ENCODE results near the gene MMP21.

Gene MMP21

GRCh38 chr10:125744909-125745308 is 30.7 kb downstream of the MMP21 start:
- TF ChIP-seq CTCF (conservative IDR thresholded peaks at IDR 0.05) = no peak
- no peak for TF ChIP-seq ZFX (IDR thresholded peaks at IDR 0.05)
- H3K27ac ChIP-seq = no peak overlapping the region

GRCh38 chr10:125742465-125742864 is 33.2 kb downstream of the MMP21 start:
- no peak overlapping the region for H3K27ac ChIP-seq
- no peak for TF ChIP-seq ZFX (IDR thresholded peaks at IDR 0.05)
- peak; percentile 41 for TF ChIP-seq CTCF (conservative IDR thresholded peaks at IDR 0.05)

GRCh38 chr10:125739994-125740679 is 35.5 kb downstream of the MMP21 start:
- TF ChIP-seq CTCF (conservative IDR thresholded peaks at IDR 0.05) (no peak), ZFX (IDR thresholded peaks at IDR 0.05) (no peak)
- H3K27ac ChIP-seq = no peak overlapping the region

- TF ChIP-seq CTCF (conservative IDR thresholded peaks at IDR 0.05) (no peak), ZFX (IDR thresholded peaks at IDR 0.05) (no peak)
- H3K27ac ChIP-seq = no peak overlapping the region
These were observed 37.4 kb downstream of the MMP21 start for GRCh38 chr10:125738206-125738605.

DNA sequence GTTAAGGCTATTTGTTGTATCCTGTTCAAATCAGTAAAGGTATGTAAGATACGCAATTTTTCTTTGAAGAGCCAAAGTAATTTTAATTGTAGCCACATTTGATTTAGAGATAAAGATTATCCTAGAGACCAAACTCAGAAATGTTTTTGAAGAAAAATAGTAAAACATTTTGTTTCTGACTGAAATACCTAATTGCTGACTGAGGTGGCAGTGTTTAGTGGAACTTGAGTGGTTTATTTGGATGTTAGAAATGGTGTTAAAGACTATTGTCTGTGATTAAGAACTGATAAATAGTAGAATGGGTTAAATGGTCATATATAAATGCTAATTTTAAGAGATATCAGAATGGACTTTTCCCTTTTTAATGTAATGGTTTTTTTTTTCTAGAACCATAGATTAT is 40.8 kb downstream of the MMP21 start:
- H3K27ac ChIP-seq = no peak overlapping the region
- TF ChIP-seq ZFX (IDR thresholded peaks at IDR 0.05) (no peak), CTCF (conservative IDR thresholded peaks at IDR 0.05) (peak; percentile 29)

- no peak for TF ChIP-seq CTCF (conservative IDR thresholded peaks at IDR 0.05)
- TF ChIP-seq ZFX (IDR thresholded peaks at IDR 0.05) = no peak
- no peak overlapping the region for H3K27ac ChIP-seq
These were observed 41.5 kb downstream of the MMP21 start for GRCh38 chr10:125734148-125734547.

DNA sequence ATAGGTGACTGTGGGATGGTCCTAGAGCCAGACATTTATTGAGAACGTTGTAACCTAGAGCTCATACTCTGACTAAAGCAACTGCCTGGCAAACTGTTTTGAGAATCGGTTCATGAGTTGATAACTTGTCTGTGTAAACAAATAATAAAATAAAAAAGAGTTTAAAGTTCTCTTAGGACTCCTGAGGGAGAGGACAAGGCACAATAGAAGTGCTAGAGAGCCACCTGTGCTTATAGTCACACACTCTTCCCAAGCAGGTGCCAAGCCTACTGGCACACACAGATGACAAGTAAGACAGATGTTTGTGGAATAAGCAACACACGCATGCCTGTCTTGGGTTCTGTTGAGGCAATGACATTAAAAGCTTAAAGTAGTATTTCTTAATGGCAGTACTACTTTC is 48.2 kb downstream of the MMP21 start:
- H3K27ac ChIP-seq = no peak overlapping the region
- TF ChIP-seq CTCF (conservative IDR thresholded peaks at IDR 0.05) (no peak), ZFX (IDR thresholded peaks at IDR 0.05) (no peak)

Data from C4-2B (cell line).